Measurements from ENCODE around the gene SNCB.

SNCB gene

GRCh38 chr5:176644294-176644693, 14.0 kb upstream of the SNCB start:
- DNase-seq (ENCODE audit: low spot score) = no peak

DNA sequence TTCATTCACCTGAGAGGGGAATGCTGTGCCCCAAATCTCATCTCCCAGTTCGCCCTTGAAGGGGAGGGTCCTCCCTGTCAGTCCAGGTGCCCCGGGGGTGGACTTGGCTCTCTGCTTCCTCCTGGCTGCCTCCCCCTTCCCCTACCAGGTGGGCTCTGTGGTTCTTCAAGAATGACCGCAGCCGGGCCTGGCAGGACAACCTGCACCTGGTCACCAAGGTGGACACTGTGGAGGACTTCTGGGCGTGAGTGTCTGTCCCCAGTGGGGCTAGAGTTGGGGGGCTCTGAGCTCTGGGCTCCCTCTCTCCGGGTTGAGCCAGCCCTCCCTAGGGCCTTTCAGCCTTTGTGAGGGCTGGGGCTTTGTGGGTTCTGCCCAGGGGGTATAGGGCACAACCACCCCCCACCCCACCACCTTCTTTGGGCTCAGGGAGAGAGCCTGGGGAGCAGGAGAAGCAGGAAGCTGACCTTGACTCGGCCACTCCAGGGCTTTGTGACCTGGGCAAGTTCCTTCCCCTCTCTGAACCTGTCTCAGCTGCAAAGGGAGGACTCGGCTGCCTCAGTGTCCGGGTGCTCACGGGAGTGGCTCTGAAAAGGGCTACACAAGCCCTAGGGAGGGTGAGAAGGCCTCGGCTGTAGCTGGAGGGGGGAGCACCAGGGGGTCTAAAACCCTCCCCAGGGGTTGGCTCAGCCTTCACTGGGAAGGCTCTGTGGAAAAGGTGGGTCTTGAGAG, 13.3 kb upstream of the SNCB start:
- DNase-seq (ENCODE audit: low spot score) = no peak

DNA sequence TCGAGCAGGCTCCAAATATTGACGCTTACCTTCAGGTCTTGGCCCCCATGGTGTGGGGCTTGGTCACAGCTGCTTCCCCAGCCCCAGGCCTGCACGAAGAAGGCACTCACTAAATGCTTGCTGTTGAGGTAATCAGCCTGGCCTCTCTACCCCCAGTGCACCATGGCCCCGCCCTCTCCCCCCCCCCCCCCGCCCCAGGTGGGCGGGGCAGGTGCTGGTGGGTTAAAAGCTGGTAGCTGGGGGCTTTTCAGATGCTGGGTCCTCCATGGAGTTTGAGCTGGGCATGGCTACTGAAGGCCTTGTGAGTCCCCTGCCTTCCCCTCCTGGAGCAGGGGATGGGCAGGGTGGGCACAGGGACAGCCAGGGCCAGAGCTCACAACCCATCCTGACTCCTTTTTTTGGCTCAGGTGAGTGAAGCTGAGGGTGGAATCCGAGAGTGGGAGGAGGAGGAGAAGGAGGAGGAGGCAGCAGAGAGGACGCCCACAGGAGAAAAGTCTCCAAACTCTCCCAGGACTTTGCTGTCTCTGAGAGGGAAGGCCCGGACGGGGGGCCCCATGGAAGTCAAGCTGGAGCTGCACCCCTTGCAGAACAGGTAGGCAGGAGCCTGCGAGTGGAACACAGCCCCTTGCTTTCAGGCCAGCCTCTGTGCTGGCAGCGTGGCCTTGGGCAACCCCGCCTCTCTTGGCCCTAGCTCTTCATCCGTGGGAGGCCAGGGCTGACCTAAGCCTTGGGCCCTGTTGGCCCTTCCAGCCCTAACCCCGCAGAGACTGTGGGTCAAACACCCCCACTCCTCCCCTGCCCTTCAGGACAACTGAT, 12.5 kb upstream of the SNCB start:
- no peak for DNase-seq (ENCODE audit: low spot score)

DNA sequence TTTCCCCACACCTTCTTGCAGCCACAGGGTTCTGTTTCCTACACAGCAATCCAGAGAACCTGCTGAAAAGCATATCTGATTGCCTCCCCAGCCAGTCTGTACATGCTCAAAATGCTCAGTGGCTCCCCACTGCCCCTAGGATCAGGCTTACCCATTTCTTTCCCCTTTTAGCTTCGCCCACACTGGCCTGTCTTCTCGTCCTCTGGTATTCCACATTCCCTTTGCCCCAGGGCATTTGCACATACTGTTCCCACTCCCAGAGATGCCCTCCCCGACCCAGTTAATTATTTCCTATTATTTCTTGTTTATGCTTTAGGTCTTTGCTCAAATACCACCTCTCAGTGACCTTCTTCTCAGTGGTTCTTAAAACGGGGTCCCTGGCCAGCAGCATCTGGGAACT, 10.3 kb upstream of the SNCB start:
- no peak for DNase-seq (ENCODE audit: low spot score)

DNA sequence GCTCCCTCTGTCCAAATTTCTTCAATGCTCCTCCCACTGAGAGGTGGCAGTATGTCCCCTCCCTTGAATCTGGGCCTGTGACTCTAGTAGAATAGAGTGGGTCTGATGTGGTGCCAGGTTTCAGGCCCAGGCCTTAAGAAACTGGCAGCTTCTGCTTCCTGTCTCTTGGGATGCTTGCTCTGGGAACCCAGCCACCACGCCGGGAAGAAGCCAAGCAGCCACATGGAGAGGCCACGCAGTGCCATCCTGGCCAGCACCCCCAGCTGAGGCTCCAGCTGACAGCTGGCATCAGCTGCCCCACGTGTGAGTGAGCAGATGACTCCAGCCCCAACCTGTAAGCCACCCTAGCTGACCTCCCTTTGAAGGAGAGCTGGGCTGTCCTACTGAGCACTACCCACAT, 9.6 kb upstream of the SNCB start:
- DNase-seq (ENCODE audit: low spot score) = peak; percentile 61

- no peak for DNase-seq (ENCODE audit: low spot score)
Observed at GRCh38 chr5:176639208-176639607, 8.9 kb upstream of the SNCB start.

DNA sequence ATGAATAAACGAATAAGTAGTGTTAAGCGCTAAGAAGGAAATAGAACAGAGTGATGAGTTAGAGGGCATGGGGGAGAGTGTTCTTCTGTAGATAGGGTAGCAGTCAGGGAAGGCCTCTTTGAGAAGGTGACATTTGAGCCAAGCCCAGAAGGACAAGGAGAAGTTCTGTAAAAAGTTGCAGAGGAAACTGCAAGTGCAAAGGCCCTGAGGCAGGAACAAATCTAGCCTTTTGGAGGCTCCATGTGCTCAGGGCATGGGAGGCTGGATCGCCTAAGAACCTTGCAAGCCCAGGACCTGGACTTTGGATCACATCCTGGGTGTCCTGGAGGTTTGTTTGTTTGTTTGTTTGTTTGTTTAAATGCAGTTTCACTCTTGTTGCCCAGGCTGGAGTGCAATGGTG, 8.1 kb upstream of the SNCB start:
- no peak for DNase-seq (ENCODE audit: low spot score)

DNA sequence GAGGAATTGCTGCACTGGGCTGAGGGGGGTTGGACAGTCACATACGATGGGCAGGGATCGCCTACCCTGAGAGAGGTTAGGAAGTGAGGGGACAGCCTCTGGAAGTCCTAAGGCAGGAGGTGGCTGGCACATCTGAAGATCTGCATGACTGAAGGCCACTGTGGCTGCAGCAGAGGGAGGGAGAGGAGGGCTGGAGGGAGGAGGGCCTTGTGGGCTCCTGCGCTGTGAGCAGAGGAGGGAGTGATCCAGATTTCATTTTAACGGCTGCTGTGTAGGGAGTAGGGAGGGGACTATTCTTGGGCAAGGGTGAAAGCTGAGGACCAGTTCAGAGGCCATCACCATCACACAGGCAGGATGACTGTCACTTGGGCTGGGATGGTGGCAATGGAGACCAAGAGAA, 7.2 kb upstream of the SNCB start:
- no peak for DNase-seq (ENCODE audit: low spot score)

DNA sequence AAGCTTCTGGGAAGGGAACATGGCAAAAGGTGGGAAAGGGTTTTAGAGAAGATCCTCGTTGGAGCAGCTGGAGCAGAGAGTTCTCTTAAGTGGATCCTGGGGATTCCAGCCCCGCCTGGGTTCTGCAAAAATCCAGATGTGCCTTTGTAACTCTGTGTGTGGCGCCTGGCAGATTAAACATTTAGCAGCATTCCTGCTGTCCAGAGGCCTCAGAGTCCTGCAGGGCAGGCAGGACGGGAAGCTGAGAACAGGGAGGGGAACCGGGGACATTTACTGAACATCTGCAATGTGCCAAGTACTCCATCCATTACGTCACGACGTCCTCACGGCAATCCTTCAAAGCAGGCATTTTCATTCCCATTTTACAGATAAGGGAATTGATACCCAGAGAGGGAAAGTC, 6.1 kb upstream of the SNCB start:
- peak; percentile 20 for DNase-seq (ENCODE audit: low spot score)

DNA sequence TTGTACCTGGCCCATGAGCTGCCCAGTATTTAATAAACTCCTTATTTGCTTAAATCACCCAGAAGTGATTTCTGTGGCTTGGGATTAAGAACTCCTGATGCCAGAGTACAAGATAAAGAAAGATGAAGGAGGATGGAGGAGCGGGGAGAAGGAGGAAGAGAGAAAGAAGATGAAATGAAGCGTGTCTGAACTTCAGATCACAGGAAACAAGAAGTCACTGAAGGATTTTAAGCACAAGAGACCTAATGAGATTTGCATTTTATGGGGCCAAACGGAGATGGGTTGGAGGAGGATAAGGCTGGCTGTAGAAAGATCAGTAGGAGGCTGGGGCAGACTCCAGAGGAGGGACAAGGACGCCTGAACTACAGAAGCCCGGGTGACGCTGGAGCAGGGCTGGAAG, 3.3 kb upstream of the SNCB start:
- no peak for DNase-seq (ENCODE audit: low spot score)

- DNase-seq (ENCODE audit: low spot score) = no peak
Observed at GRCh38 chr5:176632745-176633144, 2.4 kb upstream of the SNCB start.

GRCh38 chr5:176631383-176632200, 1.3 kb upstream of the SNCB start:
- DNase-seq (ENCODE audit: low spot score) = no peak

DNA sequence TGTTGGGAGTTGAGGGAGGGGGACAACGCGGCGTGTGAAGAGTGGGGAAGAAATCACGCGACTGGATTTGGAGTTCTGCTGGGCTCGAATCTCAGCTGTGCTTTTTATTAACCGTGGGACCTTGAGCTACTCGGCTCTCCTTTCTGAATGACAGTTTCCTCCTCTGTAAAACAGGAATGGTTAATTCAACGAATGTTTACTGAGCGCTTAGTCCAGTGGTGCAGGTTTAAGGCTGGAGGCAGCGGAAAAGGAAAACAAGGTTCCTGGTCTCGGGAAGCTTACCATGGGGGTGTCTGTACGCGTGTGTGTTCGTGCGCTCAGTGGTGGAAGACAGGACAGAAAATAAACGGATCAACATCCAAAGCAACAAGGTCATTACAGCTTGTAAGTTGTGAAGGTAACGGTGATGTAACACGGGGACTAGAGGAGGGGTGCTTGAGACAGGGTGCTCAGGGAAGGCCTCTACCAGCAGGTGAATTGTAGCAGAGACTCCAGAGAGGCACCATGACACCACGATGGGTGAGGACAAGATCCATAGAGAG, 418 bp upstream of the SNCB start:
- DNase-seq (ENCODE audit: low spot score) = no peak

- DNase-seq (ENCODE audit: low spot score) = no peak
Observed at GRCh38 chr5:176629317-176629852, 949 bp downstream of the SNCB start.

DNA sequence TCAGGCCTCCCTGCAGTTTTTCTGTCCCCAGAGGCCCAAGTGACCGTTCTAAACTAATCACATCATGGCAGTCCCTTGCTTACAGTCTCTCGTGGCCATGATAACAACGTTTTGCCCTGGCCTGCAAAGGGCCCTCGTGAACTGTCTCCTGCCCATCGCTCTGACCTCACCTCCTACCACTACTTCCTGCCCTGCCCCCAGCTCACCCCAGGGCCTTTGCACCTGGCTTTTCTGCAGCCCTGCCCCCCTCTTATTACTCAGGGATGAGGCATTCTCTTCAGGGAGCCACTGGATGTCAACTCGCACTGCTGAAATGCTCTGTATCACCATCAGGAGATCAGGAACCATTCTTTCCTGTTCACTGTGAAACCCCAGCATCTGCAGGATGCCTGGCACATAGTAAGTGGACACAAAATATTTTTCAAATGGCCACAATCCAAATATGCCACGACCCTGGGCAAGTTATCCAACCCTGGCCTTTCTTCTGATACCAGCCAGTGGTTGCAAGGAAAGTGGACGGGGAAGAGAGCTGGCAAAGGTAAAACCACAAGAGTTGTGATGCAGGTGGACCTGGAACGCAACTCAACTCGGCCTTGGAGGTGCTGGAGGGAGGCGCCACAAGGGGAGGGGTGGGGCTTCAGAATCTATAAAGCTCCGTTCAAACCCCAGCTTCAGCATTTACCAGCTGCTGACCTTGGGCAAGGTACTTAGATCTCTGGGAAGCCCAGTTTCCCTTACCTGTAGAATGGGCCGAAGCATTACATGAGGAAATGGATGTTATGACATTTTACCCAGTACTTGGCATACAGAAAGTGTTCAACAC, 1.7 kb downstream of the SNCB start:
- DNase-seq (ENCODE audit: low spot score) = no peak

DNA sequence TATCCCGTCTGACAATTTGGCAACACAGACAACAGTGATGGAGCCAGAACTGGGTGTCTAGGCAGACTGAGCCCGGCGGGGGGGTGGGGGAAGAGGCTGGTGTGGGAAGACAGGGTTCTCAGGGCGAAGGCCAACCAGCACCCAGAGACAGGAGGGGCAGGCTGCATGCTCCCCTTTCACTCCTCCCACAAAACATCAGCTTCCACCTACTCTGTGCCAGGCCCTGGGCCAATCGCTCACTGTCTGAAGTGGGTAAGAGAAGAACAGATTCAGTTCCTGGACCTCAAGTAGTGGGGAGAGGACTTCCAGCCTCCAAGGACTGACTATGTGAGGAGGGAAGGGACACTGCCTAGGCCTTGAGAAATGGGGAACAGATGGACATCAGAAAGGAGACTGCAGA, 2.8 kb downstream of the SNCB start:
- DNase-seq (ENCODE audit: low spot score) = no peak

DNA sequence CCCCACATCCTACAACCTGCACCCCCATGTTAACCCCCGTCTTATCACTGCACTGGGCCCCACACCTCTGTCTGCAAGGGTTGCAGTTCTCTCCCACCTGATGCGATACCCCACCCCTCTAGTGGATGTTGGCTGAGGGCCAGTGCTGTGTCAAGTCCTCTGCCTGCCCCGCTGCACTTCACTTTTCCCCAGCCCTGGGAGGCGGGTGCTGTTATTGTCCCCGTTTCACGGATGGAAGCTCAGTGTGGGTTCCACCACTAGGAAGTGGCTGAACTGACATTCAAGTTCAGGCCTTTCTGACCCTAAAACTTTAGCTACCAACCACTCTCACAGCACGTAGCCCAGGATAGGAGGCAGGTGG, 3.5 kb downstream of the SNCB start:
- DNase-seq (ENCODE audit: low spot score) = no peak

DNA sequence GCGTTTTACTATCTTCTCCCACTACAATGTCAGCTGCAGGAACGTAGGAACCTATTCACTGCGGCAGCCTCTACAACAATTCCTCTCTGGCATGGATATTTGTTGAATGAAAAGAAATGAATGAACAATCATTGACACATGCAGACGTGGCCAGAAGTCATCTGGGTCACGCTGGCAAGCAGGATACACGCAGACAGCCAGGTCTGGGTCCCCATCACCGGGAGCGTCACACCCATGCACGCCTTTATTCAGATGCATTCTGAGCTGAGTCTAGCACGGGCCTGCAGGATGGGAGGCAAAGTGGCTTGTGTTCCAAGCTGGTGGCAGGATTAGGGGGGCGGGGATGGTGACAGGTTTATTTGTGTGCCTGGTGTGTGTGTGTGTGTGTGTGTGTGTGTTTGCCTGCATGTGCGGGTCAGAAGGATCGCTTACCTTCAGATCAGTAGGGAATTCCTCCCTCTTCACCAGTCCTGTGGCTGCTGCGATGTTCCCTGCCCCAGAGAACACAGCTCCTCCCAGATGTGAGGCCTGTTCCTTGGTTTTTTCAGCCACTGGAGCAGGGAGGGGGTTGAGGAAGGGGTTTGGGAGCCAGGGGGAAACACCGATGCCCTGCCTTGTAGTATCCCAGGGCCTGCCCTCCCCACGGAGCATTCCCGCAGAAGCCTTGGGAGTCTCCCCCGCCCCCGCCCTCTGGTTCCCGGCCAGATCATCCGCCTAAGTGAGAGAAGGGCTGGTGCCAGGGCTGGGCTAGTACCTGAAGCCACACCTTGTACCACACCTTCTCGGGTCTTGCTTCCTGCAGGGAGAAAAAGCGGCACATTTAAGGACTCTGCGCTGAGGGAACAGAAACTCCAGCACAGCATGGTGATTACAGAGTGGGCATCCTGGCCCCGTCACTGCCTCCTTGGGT, 4.1 kb downstream of the SNCB start:
- DNase-seq (ENCODE audit: low spot score) = no peak

DNA sequence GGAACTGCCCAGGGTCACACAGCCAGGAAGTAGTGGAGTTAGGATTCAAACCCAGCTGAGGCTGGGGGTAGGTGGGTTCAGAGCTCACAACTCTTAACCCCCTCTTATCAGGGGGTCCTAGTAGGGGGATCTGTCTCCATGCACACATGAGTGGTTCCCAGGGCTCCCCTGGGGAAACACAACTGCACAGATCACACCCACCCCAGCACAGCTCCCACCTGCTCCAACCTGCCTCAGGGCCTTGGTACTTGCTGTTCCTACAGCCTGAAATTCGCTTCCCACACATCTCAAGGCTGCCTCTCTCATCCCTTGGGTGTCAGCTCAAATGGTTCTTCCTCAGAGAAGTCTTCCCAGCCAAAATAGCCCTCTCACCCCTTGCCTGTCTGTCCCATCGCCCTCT, 4.8 kb downstream of the SNCB start:
- no peak for DNase-seq (ENCODE audit: low spot score)

DNA sequence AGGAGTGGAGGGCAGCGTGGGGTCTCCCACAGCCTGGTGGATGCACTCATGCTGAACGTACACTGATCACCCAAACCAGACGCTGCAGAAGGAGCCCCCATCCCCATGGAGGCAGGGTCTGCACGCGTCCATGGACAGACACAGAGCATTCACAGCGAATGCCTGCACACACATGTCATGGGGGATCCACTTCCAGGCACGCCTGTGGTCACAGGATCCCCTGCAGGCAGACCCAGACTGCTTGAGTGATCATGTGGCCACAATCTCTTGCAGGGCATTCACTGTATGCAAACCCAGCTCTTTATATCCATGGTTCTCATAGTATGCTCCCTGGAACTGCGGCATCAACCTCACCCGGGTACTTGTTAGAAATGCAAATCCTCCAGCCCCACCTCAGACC, 5.4 kb downstream of the SNCB start:
- no peak for DNase-seq (ENCODE audit: low spot score)

Data from AG08395 (cell line).